ENCODE results near the gene TRHDE.

DNA sequence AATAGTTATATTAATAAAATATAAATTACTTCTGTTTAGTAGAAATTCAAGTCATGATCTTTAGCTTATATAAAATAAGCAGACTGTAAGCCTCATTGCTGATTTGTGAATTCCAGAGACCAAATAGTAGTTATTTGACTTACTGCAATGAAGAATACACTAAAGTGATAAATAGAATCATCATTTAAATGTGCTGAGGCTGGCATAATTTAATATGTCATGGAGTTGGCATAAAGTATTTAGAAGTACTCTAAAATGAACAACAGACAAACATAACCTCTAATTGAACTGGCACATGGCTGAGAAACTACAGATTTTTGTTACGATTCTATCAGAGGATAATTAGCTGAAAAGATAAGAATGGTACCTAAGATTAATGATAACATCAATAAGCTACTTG lies 45.7 kb upstream of the TRHDE start:
- TF ChIP-seq YY1 (IDR thresholded peaks at IDR 0.05; ENCODE audit: insufficient read depth, insufficient read length) (no peak), SUZ12 (IDR thresholded peaks at IDR 0.05; ENCODE audit: extremely low read depth, insufficient read depth, insufficient read length) (no peak)
